GM13977 (cell line): Measurements from ENCODE around the gene VGF.

Experiments used
- DNase-seq: peaks from one replicate; pipeline ENCODE4 v3.0.0; 2012; ENCODE audit warnings: low spot score
- in situ Hi-C: fragments of 300-500 bp; cut with MboI; formaldehyde crosslinking; loops from one replicate; pipeline ENCODE4 v1.12.0; 2022; ENCODE audit warnings: low sequenced_read_pairs, low pct_unique_long_range_greater_than_20kb, mixed read lengths, inconsistent platforms; ENCODE audit not compliant: unreplicated experiment
- TF ChIP-seq, protein P1 (sequence below): IDR thresholded peaks from 2 replicates; pipeline ENCODE4 v1.5.1; 2012; ENCODE audit warnings: mild to moderate bottlenecking, control low read depth; ENCODE audit not compliant: insufficient read depth; ENCODE audit errors: extremely low read depth, missing control alignments

Gene VGF

DNA sequence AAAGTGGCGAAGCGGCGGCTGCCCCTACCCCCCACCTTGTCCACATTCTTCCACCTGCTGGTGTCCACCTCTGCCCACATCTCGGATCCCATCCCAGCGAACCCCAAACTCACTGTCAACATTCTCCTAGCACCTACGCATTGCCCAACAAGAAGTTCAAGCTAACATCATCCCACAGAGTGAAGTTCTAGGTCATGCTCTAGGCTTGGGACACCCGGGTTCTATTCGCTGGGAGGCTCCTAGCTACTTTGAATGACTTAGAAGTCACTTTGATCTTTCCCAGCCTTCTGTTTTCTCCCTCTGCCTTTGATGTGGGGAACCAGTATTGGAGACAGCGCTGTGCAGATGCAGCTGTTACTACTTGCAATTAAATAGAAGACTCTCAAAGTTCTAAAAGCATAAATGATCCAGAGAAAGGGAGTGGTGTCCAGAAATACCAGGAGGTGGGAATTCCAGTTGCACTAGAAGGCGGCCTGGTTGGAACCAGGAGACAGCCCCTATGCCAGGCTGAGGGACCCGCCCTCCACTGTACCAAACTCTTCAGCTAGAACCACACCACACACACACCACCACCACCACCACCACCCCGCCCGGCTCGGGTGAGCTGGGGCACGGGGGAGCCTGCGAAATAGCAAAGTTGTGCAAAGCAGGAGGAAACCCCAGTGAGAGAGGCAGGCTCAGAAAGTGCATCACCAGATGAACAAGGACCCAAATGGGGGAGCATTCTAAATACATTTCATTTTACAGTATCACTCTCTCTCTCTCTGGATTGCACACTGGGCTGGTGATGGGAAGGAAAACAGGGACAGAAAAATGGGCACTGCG is 5.5 kb upstream of the VGF start:
- DNase-seq = no peak
- in situ Hi-C loops = no loop called here
- TF ChIP-seq, protein P1, sequence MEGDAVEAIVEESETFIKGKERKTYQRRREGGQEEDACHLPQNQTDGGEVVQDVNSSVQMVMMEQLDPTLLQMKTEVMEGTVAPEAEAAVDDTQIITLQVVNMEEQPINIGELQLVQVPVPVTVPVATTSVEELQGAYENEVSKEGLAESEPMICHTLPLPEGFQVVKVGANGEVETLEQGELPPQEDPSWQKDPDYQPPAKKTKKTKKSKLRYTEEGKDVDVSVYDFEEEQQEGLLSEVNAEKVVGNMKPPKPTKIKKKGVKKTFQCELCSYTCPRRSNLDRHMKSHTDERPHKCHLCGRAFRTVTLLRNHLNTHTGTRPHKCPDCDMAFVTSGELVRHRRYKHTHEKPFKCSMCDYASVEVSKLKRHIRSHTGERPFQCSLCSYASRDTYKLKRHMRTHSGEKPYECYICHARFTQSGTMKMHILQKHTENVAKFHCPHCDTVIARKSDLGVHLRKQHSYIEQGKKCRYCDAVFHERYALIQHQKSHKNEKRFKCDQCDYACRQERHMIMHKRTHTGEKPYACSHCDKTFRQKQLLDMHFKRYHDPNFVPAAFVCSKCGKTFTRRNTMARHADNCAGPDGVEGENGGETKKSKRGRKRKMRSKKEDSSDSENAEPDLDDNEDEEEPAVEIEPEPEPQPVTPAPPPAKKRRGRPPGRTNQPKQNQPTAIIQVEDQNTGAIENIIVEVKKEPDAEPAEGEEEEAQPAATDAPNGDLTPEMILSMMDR = no peak

DNA sequence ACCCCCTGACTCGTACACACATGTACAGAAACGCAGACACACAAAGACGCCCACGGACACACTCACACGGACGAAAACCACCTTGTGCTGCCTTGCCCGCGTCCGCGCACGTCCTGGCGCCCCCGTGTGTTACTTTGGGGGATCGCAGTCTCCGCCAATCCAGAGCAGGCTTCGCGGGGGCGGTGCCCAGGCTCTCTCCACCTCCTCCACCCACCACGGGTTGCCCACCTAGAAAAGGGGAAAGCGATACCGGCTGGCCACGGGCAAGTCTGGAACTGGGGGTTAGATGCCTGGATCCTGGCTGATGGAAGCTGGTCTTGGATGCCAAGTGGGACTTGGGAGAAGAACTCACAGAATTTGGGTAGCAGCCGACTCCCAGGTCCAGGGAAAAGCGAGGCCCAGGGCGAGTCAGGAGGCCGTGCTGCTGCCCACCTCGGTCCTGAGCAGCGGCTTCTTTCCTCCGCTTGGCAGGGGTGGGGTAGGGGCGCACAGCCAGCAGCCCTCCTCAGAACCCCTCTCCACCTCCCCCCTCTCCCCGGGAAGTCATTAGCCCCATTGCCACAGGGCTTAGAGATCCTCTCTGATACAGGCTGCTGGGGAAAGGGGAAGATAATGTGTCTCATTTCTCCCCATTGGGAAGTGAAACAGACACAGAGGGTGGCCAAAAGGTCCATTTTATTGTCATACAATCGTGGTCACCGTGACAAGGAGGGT is 4.6 kb upstream of the VGF start:
- in situ Hi-C loops = no loop called here
- peak; percentile 81 for DNase-seq
- TF ChIP-seq, protein P1 = peak; percentile 95

DNA sequence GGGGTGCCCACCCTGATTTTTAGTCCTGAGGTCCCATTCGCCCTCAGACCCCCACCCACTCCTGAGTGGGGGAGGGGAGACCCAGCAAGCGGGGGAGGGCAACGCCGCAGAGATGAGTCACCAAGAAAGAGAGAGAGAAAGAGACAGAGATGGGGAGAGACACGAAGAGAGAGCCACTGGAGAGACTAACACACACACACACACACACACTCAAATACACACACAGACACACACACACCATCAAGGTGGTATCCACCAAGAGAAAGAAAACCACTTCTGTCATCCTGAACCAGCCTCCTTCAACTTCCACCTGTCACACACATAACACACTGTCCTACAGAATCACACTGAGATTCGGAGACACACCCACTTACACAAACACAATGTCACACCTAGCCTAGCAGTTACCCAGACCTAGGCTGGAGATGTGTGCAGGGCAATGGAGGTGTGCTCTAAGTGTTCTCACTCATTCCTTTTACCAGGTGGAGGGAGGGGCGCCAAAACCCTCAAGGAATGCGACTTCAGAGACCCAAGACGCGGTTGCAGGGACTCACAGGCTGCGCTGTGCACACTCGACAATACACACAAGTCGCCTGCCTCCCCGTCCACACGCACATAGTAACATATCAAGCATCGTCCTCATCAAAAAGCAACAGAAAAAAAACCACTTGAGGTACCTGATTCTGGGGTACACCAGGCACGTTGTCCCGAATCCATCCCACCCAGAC is 3.9 kb upstream of the VGF start:
- in situ Hi-C loops = no loop called here
- TF ChIP-seq, protein P1 = no peak
- no peak for DNase-seq

DNA sequence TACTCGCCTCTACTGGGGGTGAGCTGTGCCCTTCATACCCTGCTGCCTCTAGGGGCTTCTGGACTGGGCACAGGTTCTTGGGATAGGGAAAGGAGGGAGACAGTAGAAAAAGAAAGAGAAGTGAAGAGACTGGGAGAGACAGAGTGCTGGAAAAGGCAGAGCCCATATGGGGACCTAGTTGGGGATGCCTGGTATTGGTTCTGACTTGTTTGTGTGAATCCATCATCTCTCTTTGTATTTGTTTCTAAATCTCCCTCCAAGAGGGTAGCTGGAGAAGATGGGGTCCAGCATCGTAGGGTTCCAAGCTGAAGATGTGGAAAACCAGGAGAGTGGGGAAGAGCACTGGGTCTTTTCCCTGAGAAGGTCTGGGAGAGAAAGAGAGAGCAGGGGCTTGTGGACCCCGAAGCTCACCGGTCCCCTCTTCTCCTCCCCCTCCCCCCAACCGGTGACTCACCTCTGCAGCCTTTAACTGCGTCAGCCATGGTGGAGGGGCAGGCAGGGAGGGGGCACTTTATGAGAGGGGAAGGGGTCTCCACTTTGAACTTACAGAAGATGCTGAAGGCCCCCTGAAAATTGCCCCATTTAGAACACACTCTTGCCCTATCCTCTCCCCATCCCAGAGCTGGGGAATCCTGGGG is 3.2 kb upstream of the VGF start:
- in situ Hi-C loops = no loop called here
- TF ChIP-seq, protein P1 = no peak
- DNase-seq = no peak

DNA sequence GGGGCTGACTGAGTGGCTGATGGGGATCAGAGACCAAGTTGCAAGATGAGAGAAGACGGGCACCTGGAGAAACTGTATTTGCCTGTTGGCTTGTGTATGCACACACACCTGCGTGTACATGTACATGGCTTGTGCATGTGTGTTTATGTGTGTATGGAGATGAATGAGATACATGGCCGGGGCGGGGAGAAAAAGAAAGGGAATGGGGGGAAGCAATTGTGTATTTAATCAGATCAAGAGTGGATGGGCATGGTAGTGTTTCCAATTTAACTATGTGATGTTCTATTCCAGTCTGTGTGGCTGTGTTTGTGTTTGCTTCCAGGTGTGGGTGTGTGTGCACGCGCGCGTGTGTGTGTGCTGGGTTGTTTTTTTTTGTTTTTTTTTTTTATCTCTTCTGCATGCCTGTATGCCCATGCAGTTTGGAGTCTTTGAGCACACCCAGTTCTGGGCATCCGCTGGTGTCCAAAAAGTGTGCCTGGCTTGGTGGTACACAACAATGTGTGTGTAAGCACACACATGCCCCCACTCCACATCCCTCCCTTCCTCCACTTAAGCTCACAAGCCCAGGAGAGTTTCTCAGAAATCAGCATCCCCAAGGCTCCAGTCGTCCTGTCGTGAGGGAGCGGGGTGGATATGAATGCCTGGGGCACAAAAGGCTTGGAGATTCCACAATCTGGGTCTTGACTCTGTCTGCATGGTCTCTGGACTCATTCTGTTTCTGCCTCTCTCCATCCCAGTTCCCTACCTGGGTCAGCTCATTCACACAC is 2.5 kb upstream of the VGF start:
- in situ Hi-C loops = no loop called here
- no peak for DNase-seq
- TF ChIP-seq, protein P1 = no peak
